ENCODE data around the gene PTPRE. TPM values are rescaled to one million over a fixed set of nuclear protein-coding genes. Genes with fewer than 3 reads are reported as not detected.
A peak's percentile ranks its signal among the peaks of the same experiment; 100 is the strongest.

PTPRE gene
- total RNA-seq, 2 donors from 2014 or later = 11.3 to 23.5 TPM

GRCh38 chr10:128008521-128009250 is 101.8 kb downstream of the PTPRE start:
- no peak for TF ChIP-seq CTCF (IDR thresholded peaks at IDR 0.05)
- DNase-seq (ENCODE audit: low spot score) = no peak
- H3K27ac ChIP-seq = no peak overlapping the region
- no peaks in the 10 kb centered on the region for H3K36me3 ChIP-seq
- peaks cover 0 to 29% of the 10 kb centered on the region in 2 donors for H3K4me1 ChIP-seq
- no peak overlapping the region for H3K4me3 ChIP-seq
- no peaks in the 10 kb centered on the region for H3K27me3 ChIP-seq
- H3K9me3 ChIP-seq = no peaks in the 10 kb centered on the region

- Histone ChIP-seq H3K36me3 (no peaks in the 10 kb centered on the region), H3K4me3 (no peak overlapping the region), H3K27me3 (no peaks in the 10 kb centered on the region), H3K9me3 (no peaks in the 10 kb centered on the region), H3K4me1 (peaks cover 0 to 24% of the 10 kb centered on the region in 2 donors), H3K27ac (no peak overlapping the region)
- DNase-seq (ENCODE audit: low spot score) = no peak
- TF ChIP-seq CTCF (IDR thresholded peaks at IDR 0.05) = no peak
Observed at GRCh38 chr10:128009372-128010126, 102.6 kb downstream of the PTPRE start.

GRCh38 chr10:128011059-128011979 is 104.4 kb downstream of the PTPRE start:
- Histone ChIP-seq H3K27ac (no peak overlapping the region), H3K27me3 (no peaks in the 10 kb centered on the region), H3K4me3 (no peak overlapping the region), H3K4me1 (peaks cover 0 to 24% of the 10 kb centered on the region in 2 donors), H3K9me3 (no peaks in the 10 kb centered on the region), H3K36me3 (no peaks in the 10 kb centered on the region)
- DNase-seq (ENCODE audit: low spot score) = peak; percentile 85
- peak; percentile 96 to 99 for TF ChIP-seq CTCF (IDR thresholded peaks at IDR 0.05)

- no peak overlapping the region for H3K27ac ChIP-seq
- no peak for TF ChIP-seq CTCF (IDR thresholded peaks at IDR 0.05)
- H3K4me3 ChIP-seq = no peak overlapping the region
- no peaks in the 10 kb centered on the region for H3K27me3 ChIP-seq
- H3K36me3 ChIP-seq = no peaks in the 10 kb centered on the region
- H3K9me3 ChIP-seq = no peaks in the 10 kb centered on the region
- no peak for DNase-seq (ENCODE audit: low spot score)
- H3K4me1 ChIP-seq = peaks cover 0 to 24% of the 10 kb centered on the region in 2 donors
Observed at GRCh38 chr10:128013626-128014025, 106.7 kb downstream of the PTPRE start.

- Histone ChIP-seq H3K4me3 (no peak overlapping the region), H3K4me1 (peaks cover 0 to 18% of the 10 kb centered on the region in 2 donors), H3K36me3 (no peaks in the 10 kb centered on the region), H3K9me3 (no peaks in the 10 kb centered on the region), H3K27me3 (no peaks in the 10 kb centered on the region), H3K27ac (no peak overlapping the region)
- DNase-seq (ENCODE audit: low spot score) = no peak
- no peak for TF ChIP-seq CTCF (IDR thresholded peaks at IDR 0.05)
Observed at GRCh38 chr10:128014236-128014635, 107.3 kb downstream of the PTPRE start.

Data from right atrium auricular region (tissue), 2 donors.